PC-3 (cell line): ENCODE results near the gene FSTL5. TPM values are rescaled to one million over a fixed set of nuclear protein-coding genes. Genes with fewer than 3 reads are reported as not detected.
"Not testable (repeated sequence)": the region's sequence is repeated elsewhere in the genome, so short reads cannot be mapped to it uniquely, and the experiment has no call there.

Experiments
- ATAC-seq: fragments of 200-7000 bp; cut with Tn5 transposase; 2 replicates; pipeline ENCODE4 v1.9.1; 2020; ENCODE audit warnings: mild to moderate bottlenecking, moderate library complexity
- BruUV-seq: library from RNA; stranded (reverse); fragments of 400-500 nt; replicated peaks from 2 replicates; lab custom pipeline; 2021; lab: Mats Ljungman, UMichigan
- CTCF ChIA-PET: fragments of 300-600 bp; sonication (Branson Sonifier 250); formaldehyde crosslinking; loops from one replicate; lab custom pipeline; 2022; ENCODE audit warnings: antibody characterized with exemption; lab: Charles Lee
- POLR2A ChIA-PET: fragments of 300-600 bp; sonication (Branson Sonifier 250); formaldehyde crosslinking; loops from one replicate; lab custom pipeline; 2022; ENCODE audit warnings: antibody characterized with exemption; ENCODE audit not compliant: unreplicated experiment; lab: Charles Lee
- DNase-seq: peaks from one replicate; pipeline ENCODE4 v3.0.0-alpha.2; 2015
- H2AFZ ChIP-seq: fragments of 300-600 bp; sonication (generic); 2 replicates; pipeline ENCODE4 v1.6.0; 2016; ENCODE audit warnings: antibody characterized with exemption, low read length
- H3F3A ChIP-seq: fragments of 300-600 bp; sonication (generic); one replicate; pipeline ENCODE4 v1.6.0; 2017; ENCODE audit warnings: antibody characterized with exemption, low read length, control low read depth, mild to moderate bottlenecking; ENCODE audit not compliant: unreplicated experiment
- H3K27ac ChIP-seq: fragments of 300-600 bp; sonication (generic); 2 replicates; pipeline ENCODE4 v1.5.1; 2016; ENCODE audit warnings: mild to moderate bottlenecking, low read length
- H3K27me3 ChIP-seq: fragments of 300-600 bp; sonication (generic); 2 replicates; pipeline ENCODE4 v1.6.1; 2016; ENCODE audit warnings: low read length, mixed read lengths
- H3K36me3 ChIP-seq: fragments of 300-600 bp; sonication (generic); 2 replicates; pipeline ENCODE4 v1.6.1; 2016; ENCODE audit warnings: low read depth, mixed run types, low read length, mixed read lengths
- H3K4me1 ChIP-seq: fragments of 300-600 bp; sonication (generic); 2 replicates; pipeline ENCODE4 v1.5.1; 2016; ENCODE audit warnings: low read length; ENCODE audit not compliant: insufficient read depth
- H3K4me2 ChIP-seq: fragments of 300-600 bp; sonication (generic); 2 replicates; pipeline ENCODE4 v1.6.0; 2016; ENCODE audit warnings: low read length
- H3K4me3 ChIP-seq: fragments of 300-600 bp; sonication (generic); 2 replicates; pipeline ENCODE4 v1.5.1; 2016; ENCODE audit warnings: mild to moderate bottlenecking, low read length, mixed read lengths
- H3K79me2 ChIP-seq: fragments of 300-600 bp; sonication (generic); 2 replicates; pipeline ENCODE4 v1.6.1; 2017; ENCODE audit warnings: low read length, mixed read lengths
- H3K9ac ChIP-seq: fragments of 300-600 bp; sonication (generic); 2 replicates; pipeline ENCODE4 v1.6.0; 2016; ENCODE audit warnings: mild to moderate bottlenecking, low read length
- H3K9me2 ChIP-seq: fragments of 300-600 bp; sonication (generic); replicated peaks from 2 replicates; pipeline ENCODE4 v1.6.1; 2016; ENCODE audit warnings: mixed run types, low read length, mixed read lengths
- H3K9me3 ChIP-seq: fragments of 300-600 bp; sonication (generic); 2 replicates; pipeline ENCODE4 v1.6.1; 2016; ENCODE audit warnings: low read length, mixed read lengths
- H4K20me1 ChIP-seq: fragments of 300-600 bp; sonication (generic); 2 replicates; pipeline ENCODE4 v1.6.1; 2016; ENCODE audit warnings: low read length, mixed read lengths
- CTCF ChIP-seq: fragments of 300-600 bp; sonication (generic); conservative IDR thresholded peaks from 2 replicates; pipeline ENCODE4 v1.5.1; 2017; ENCODE audit warnings: antibody characterized with exemption, low read depth, mild to moderate bottlenecking, low read length
- EZH2 ChIP-seq: fragments of 300-600 bp; sonication (generic); IDR thresholded peaks from one replicate; pipeline ENCODE4 v1.6.1; 2017; ENCODE audit warnings: antibody characterized with exemption, mild to moderate bottlenecking, low read length; ENCODE audit not compliant: unreplicated experiment
- EZH2phosphoT487 ChIP-seq: fragments of 300-600 bp; sonication (generic); IDR thresholded peaks from 2 replicates; pipeline ENCODE4 v1.6.1; 2018; ENCODE audit warnings: mild to moderate bottlenecking, antibody characterized with exemption, low read length, borderline replicate concordance
- intact Hi-C: fragments of 100-400 bp; cut with micrococcal nuclease; formaldehyde crosslinking; loops from 2 replicates; pipeline ENCODE4 v1.9.0; 2023
- total RNA-seq: library from RNA; depleted of rRNA; stranded (reverse); fragments of >200 nt; gene quantifications from 2 replicates; pipeline ENCODE4 v1.2.3, GENCODE V29; 2014

FSTL5 gene
- total RNA-seq, 1 experiment from 2014 or later = not detected

- no peak overlapping the region for H2AFZ ChIP-seq
- ATAC-seq = no peak
- POLR2A ChIA-PET = no interaction called here
Observed at GRCh38 chr4:162104459-162105124, 59.2 kb downstream of the FSTL5 start.

GRCh38 chr4:162103908-162104307 is 59.9 kb downstream of the FSTL5 start:
- DNase-seq, H3K36me3 ChIP-seq, POLR2A ChIA-PET, H3K4me3 ChIP-seq, intact Hi-C loops, H3K27ac ChIP-seq, H2AFZ ChIP-seq, H3K9ac ChIP-seq, H3K27me3 ChIP-seq, H3K4me1 ChIP-seq, CTCF ChIA-PET, BruUV-seq, ATAC-seq, H3K9me2 ChIP-seq, H3K9me3 ChIP-seq, H3K79me2 ChIP-seq, H3F3A ChIP-seq, H3K4me2 ChIP-seq, H4K20me1 ChIP-seq: not testable (repeated sequence)

More at GRCh38 chr4:162104459-162105124, 59.2 kb downstream of the FSTL5 start:
- H3F3A ChIP-seq = no peaks in the 10 kb centered on the region
- no peak overlapping the region for H3K27ac ChIP-seq
- H3K4me1 ChIP-seq = no peaks in the 10 kb centered on the region
- no peaks in the 10 kb centered on the region for H3K27me3 ChIP-seq
- intact Hi-C loops = no loop called here
- no peaks in the 10 kb centered on the region for H4K20me1 ChIP-seq
- no peak overlapping the region for H3K4me3 ChIP-seq
- no peak overlapping the region for H3K4me2 ChIP-seq
- no peak overlapping the region for H3K9ac ChIP-seq
- DNase-seq = no peak
- no peaks in the 10 kb centered on the region for H3K9me3 ChIP-seq
- H3K79me2 ChIP-seq = no peaks in the 10 kb centered on the region
- no TSS peak for BruUV-seq
- no peaks in the 10 kb centered on the region for H3K36me3 ChIP-seq
- CTCF ChIA-PET = no interaction called here
- no peaks in the 10 kb centered on the region for H3K9me2 ChIP-seq
- TF ChIP-seq EZH2 = no peak
- no peak for TF ChIP-seq EZH2phosphoT487
- TF ChIP-seq CTCF = no peak

DNA sequence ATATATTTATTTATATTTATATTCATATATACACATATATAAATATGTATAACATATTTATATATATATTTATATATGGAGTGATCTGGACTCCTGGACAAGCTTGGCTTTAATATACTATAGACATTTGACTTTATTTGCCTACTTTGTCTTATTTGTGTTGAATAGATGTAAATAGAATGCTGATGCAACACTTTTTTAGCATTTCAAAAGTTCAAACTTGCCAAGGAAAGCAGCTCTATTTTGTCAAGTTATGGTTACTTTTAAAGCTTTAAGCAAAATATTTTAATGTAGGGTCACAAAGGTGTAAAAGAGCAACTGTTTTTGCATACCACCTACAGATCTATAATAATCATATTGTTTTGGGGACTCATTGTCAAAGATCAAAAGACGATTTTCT is 61.1 kb downstream of the FSTL5 start:
- DNase-seq = no peak
- Histone ChIP-seq H3K9ac (no peak overlapping the region), H3K36me3 (no peaks in the 10 kb centered on the region), H3K4me1 (no peaks in the 10 kb centered on the region), H3K27ac (no peak overlapping the region), H3K9me2 (no peaks in the 10 kb centered on the region), H3K27me3 (no peaks in the 10 kb centered on the region), H3K4me2 (no peak overlapping the region), H3K79me2 (no peaks in the 10 kb centered on the region), H3K4me3 (no peak overlapping the region), H2AFZ (no peak overlapping the region), H4K20me1 (no peaks in the 10 kb centered on the region), H3F3A (no peaks in the 10 kb centered on the region), H3K9me3 (no peaks in the 10 kb centered on the region)
- no TSS peak for BruUV-seq
- intact Hi-C loops = no loop called here
- ATAC-seq = no peak
- TF ChIP-seq EZH2phosphoT487 (no peak), EZH2 (no peak), CTCF (no peak)
- CTCF ChIA-PET = no interaction called here
- POLR2A ChIA-PET = no interaction called here
